Prostate gland (tissue), 2 donors: ENCODE measurements around the gene BRICD5.

Experiments
- CTCF ChIP-seq, 4 experiments: fragments of 200-600 bp in 2 of 4; fragments of 450-650 bp in 2 of 4; sonication (generic) in 2 of 4; IDR thresholded peaks; 1 replicate in 3 of 4; 2 replicates in 1 of 4; pipeline ENCODE4 v1.5.1; 2016 to 2019; ENCODE audit warnings: antibody characterized with exemption in 4 of 4, mild to moderate bottlenecking in 2 of 4, moderate library complexity in 2 of 4
- POLR2A ChIP-seq: fragments of 450-650 bp; IDR thresholded peaks from one replicate; pipeline ENCODE4 v1.6.1; 2016; ENCODE audit warnings: antibody characterized with exemption, mild to moderate bottlenecking

- TF ChIP-seq CTCF (IDR thresholded peaks at IDR 0.05) = no peak
- TF ChIP-seq POLR2A = no peak
Observed at GRCh38 chr16:2253293-2253692, 42.6 kb upstream of the BRICD5 start.
